ENCODE data around the gene MYH10. TPM values are rescaled to one million over a fixed set of nuclear protein-coding genes. Genes with fewer than 3 reads are reported as not detected.

MYH10 gene
- total RNA-seq, 1 experiment from 2014 or later, result 251 TPM

DNA sequence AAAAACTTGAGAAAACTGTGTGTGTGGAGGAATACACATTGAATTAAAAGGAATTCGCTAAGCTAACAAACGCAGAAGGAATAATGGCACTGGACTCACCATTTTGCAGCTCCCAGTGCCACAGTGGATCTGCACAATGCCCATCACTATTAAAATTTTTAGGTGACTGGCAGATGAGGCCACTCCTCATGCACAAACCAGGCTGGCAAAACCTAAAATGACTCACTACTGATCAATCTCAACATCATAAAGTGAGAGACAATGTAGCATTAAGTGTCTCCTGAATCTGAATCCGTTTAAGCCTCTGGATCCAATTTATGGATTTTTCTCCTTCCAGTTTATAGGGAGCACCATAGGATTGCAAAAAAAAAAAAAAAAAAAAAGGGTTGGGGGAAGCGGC, 20.6 kb downstream of the MYH10 start:
- Histone ChIP-seq H2BK15ac (ENCODE audit: low read depth, low read length) (no peak overlapping the region), H3K4me1 (ENCODE audit: insufficient read depth, low read length) (peaks cover 3% of the 10 kb centered on the region; the same call in 1 of the 2 replicates), H4K91ac (ENCODE audit: insufficient read length, low read depth, low read length) (no peak overlapping the region), H3K56ac (ENCODE audit: insufficient read length, low read depth, low read length) (no peak overlapping the region), H4K8ac (replicated peaks; ENCODE audit: insufficient read length, low read depth, low read length) (no peak overlapping the region), H2BK120ac (ENCODE audit: low read depth, low read length, poor library complexity, severe bottlenecking) (no peak overlapping the region), H3K9me3 (ENCODE audit: control insufficient read depth, low read depth, low read length) (no peaks in the 10 kb centered on the region), H3K27ac (ENCODE audit: insufficient read length, low read depth, low read length) (no peak overlapping the region), H3K4ac (ENCODE audit: low read depth, low read length) (no peak overlapping the region), H3K9ac (ENCODE audit: extremely low read depth, insufficient read length, low read length) (no peak overlapping the region), H3K18ac (ENCODE audit: insufficient read length, low read depth, low read length) (no peak overlapping the region), H3K23me2 (ENCODE audit: insufficient read length, low read depth, low read length, poor library complexity, severe bottlenecking) (no peaks in the 10 kb centered on the region), H3K79me2 (ENCODE audit: insufficient read depth, low read length) (peaks cover 53% of the 10 kb centered on the region; the same call in 1 of the 2 replicates), H3K14ac (ENCODE audit: insufficient read depth, low read length) (no peak overlapping the region), H3K27me3 (ENCODE audit: insufficient read depth, low read length) (no peaks in the 10 kb centered on the region; the same call in 1 of the 2 replicates), H3K23ac (ENCODE audit: insufficient read length, low read depth, low read length) (no peak overlapping the region), H3T11ph (ENCODE audit: low read length) (no peak overlapping the region), H2AK5ac (ENCODE audit: insufficient read length, low read length) (no peak overlapping the region), H3K79me1 (ENCODE audit: insufficient read depth, low read depth, low read length, poor library complexity, severe bottlenecking) (peaks cover 19% of the 10 kb centered on the region), H2BK5ac (ENCODE audit: insufficient read length, low read length) (no peak overlapping the region), H2BK12ac (ENCODE audit: insufficient read length, low read depth, low read length) (no peak overlapping the region), H3K4me2 (ENCODE audit: insufficient read depth, insufficient read length, low read length) (no peak overlapping the region), H4K20me1 (ENCODE audit: control insufficient read depth, insufficient read depth, insufficient read length) (no peaks in the 10 kb centered on the region), H4K5ac (ENCODE audit: insufficient read length, low read depth, low read length) (no peak overlapping the region), H2AFZ (ENCODE audit: low read length) (no peak overlapping the region), H2BK20ac (ENCODE audit: low read depth, low read length, poor library complexity, severe bottlenecking) (no peak overlapping the region)
- WGBS (ENCODE audit: extremely low coverage, insufficient read length, low lambda C conversion rate), result no CpG with 5 or more reads among the region's 4 CpGs
- H3K9me3 Mint-ChIP-seq, result peaks cover 0 to 4% of the 10 kb centered on the region in 2 experiments; a peak in 2 of 5 replicates
- no peak overlapping the region for H3K27ac Mint-ChIP-seq
- no peaks in the 10 kb centered on the region for H3K27me3 Mint-ChIP-seq (ENCODE audit: low read depth)
- peaks cover 39 to 52% of the 10 kb centered on the region in 2 experiments for H3K4me1 Mint-ChIP-seq
- TF ChIP-seq, protein P1, sequence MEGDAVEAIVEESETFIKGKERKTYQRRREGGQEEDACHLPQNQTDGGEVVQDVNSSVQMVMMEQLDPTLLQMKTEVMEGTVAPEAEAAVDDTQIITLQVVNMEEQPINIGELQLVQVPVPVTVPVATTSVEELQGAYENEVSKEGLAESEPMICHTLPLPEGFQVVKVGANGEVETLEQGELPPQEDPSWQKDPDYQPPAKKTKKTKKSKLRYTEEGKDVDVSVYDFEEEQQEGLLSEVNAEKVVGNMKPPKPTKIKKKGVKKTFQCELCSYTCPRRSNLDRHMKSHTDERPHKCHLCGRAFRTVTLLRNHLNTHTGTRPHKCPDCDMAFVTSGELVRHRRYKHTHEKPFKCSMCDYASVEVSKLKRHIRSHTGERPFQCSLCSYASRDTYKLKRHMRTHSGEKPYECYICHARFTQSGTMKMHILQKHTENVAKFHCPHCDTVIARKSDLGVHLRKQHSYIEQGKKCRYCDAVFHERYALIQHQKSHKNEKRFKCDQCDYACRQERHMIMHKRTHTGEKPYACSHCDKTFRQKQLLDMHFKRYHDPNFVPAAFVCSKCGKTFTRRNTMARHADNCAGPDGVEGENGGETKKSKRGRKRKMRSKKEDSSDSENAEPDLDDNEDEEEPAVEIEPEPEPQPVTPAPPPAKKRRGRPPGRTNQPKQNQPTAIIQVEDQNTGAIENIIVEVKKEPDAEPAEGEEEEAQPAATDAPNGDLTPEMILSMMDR (conservative IDR thresholded peaks at IDR 0.05), result no peak
- no peak for DNase-seq
- peaks cover 24 to 35% (median 34%) of the 10 kb centered on the region in 3 experiments for H3K36me3 Mint-ChIP-seq (ENCODE audit: insufficient read depth in 1 of 3, low read depth in 3 of 3)
- H3K4me3 Mint-ChIP-seq, result no peak overlapping the region
